ENCODE data around the gene OR5J2. TPM values are rescaled to one million over a fixed set of nuclear protein-coding genes. Genes with fewer than 3 reads are reported as not detected.
"Not testable (repeated sequence)": the region's sequence is repeated elsewhere in the genome, so short reads cannot be mapped to it uniquely, and the experiment has no call there.

OR5J2 gene
- total RNA-seq (2014; rRNA removed; shearing (Covaris generic)), result not detected in 2 replicates

GRCh38 chr11:56176318-56176717, at the start of gene OR5J2:
Gene OR5J2, plus strand, starts transcription at chr11:56176618. Its CDS starts 0 bp downstream, at chr11:56176618.
- no peak for DNase-seq (ENCODE audit: low spot score)

GRCh38 chr11:56140151-56140661, 36.2 kb upstream of the OR5J2 start, which contains the start of gene OR8J3:
Gene OR8J3, minus strand, starts transcription at chr11:56140201. Its CDS starts 2,483 bp downstream, at chr11:56137718.
- DNase-seq (ENCODE audit: low spot score), result no peak

- not testable (repeated sequence) for DNase-seq (ENCODE audit: low spot score)
Observed at GRCh38 chr11:56143681-56144080, 32.7 kb upstream of the OR5J2 start.

GRCh38 chr11:56151376-56151775, 25.0 kb upstream of the OR5J2 start:
- DNase-seq (ENCODE audit: low spot score), result no peak

GRCh38 chr11:56152333-56152732, 24.1 kb upstream of the OR5J2 start:
- no peak for DNase-seq (ENCODE audit: low spot score)

GRCh38 chr11:56160217-56160616, 16.2 kb upstream of the OR5J2 start, which contains the start of gene OR8K5:
Gene OR8K5, minus strand, starts transcription at chr11:56160317. Its CDS starts 0 bp downstream, at chr11:56160317.
- DNase-seq (ENCODE audit: low spot score), result no peak

GRCh38 chr11:56163804-56164203, 12.6 kb upstream of the OR5J2 start:
- DNase-seq (ENCODE audit: low spot score), result no peak

GRCh38 chr11:56172256-56172830, 4.1 kb upstream of the OR5J2 start:
- DNase-seq (ENCODE audit: low spot score), result no peak

- no peak for DNase-seq (ENCODE audit: low spot score)
Observed at GRCh38 chr11:56183459-56183858, 7.0 kb downstream of the OR5J2 start.

GRCh38 chr11:56188602-56189001, 12.2 kb downstream of the OR5J2 start:
- no peak for DNase-seq (ENCODE audit: low spot score)

GRCh38 chr11:56196705-56197104, 20.3 kb downstream of the OR5J2 start:
- DNase-seq (ENCODE audit: low spot score), result no peak

GRCh38 chr11:56197367-56197766, 20.9 kb downstream of the OR5J2 start:
- DNase-seq (ENCODE audit: low spot score), result no peak

- DNase-seq (ENCODE audit: low spot score), result no peak
Observed at GRCh38 chr11:56207790-56208189, 31.4 kb downstream of the OR5J2 start.

GRCh38 chr11:56214537-56214936, 38.1 kb downstream of the OR5J2 start:
- DNase-seq (ENCODE audit: low spot score), result no peak

- peak; percentile 38 for DNase-seq (ENCODE audit: low spot score)
Observed at GRCh38 chr11:56219735-56220134, 43.3 kb downstream of the OR5J2 start.

Other genes with a start within 250 kb of the OR5J2 start
- not detected in 2 replicates for gene OR5I1, start 240.2 kb upstream of the OR5J2 start, total RNA-seq (2014; rRNA removed; shearing (Covaris generic))
- not detected in 2 replicates for gene OR10AG1, start 206.7 kb upstream of the OR5J2 start, total RNA-seq (2014; rRNA removed; shearing (Covaris generic))
- not detected in 2 replicates for gene OR5F1, start 182.0 kb upstream of the OR5J2 start, total RNA-seq (2014; rRNA removed; shearing (Covaris generic))
- not detected in 2 replicates for gene OR5AS1, start 149.0 kb upstream of the OR5J2 start, total RNA-seq (2014; rRNA removed; shearing (Covaris generic))
- not detected in 2 replicates for gene OR8I2, start 83.3 kb upstream of the OR5J2 start, total RNA-seq (2014; rRNA removed; shearing (Covaris generic))
- not detected in 2 replicates for gene OR8H2, start 72.9 kb upstream of the OR5J2 start, total RNA-seq (2014; rRNA removed; shearing (Covaris generic))
- gene OR8H3, start 54.2 kb upstream of the OR5J2 start, total RNA-seq (2014; rRNA removed; shearing (Covaris generic)), result not detected in 2 replicates
- not detected in 2 replicates for gene OR8J3, start 36.4 kb upstream of the OR5J2 start, total RNA-seq (2014; rRNA removed; shearing (Covaris generic))
- not detected in 2 replicates for gene OR8K5, start 16.3 kb upstream of the OR5J2 start, total RNA-seq (2014; rRNA removed; shearing (Covaris generic))
- not detected in 2 replicates for gene OR5T2, start 57.6 kb downstream of the OR5J2 start, total RNA-seq (2014; rRNA removed; shearing (Covaris generic))
- not detected in 2 replicates for gene OR5T3, start 75.6 kb downstream of the OR5J2 start, total RNA-seq (2014; rRNA removed; shearing (Covaris generic))
- gene OR5T1, start 97.5 kb downstream of the OR5J2 start, total RNA-seq (2014; rRNA removed; shearing (Covaris generic)), result not detected in 2 replicates
- gene OR8H1, start 115.6 kb downstream of the OR5J2 start, total RNA-seq (2014; rRNA removed; shearing (Covaris generic)), result not detected in 2 replicates
- gene OR8K3, start 138.5 kb downstream of the OR5J2 start, total RNA-seq (2014; rRNA removed; shearing (Covaris generic)), result not detected in 2 replicates
- not detected in 2 replicates for gene OR8K1, start 169.4 kb downstream of the OR5J2 start, total RNA-seq (2014; rRNA removed; shearing (Covaris generic))
- gene OR8J1, start 177.7 kb downstream of the OR5J2 start, total RNA-seq (2014; rRNA removed; shearing (Covaris generic)), result not detected in 2 replicates
- not detected in 2 replicates for gene OR8U1, start 199.0 kb downstream of the OR5J2 start, total RNA-seq (2014; rRNA removed; shearing (Covaris generic))
- gene OR5AL1, start 236.1 kb downstream of the OR5J2 start, total RNA-seq (2014; rRNA removed; shearing (Covaris generic)), result not detected in 2 replicates

All from HT-29 (cell line).